Measurements from ENCODE around the gene MCC. TPM values are rescaled to one million over a fixed set of nuclear protein-coding genes. Genes with fewer than 3 reads are reported as not detected.
"Not testable (repeated sequence)": the region's sequence is repeated elsewhere in the genome, so short reads cannot be mapped to it uniquely, and the experiment has no call there.

Gene MCC
- polyA plus RNA-seq, 4 donors = 27.6 to 33.3 (median 31.7) TPM

GRCh38 chr5:113092683-113093082, 395.6 kb downstream of the MCC start:
- DNase-seq (ENCODE audit: low read depth in 4 of 4, low spot score in 2 of 4) = no peak

GRCh38 chr5:113091622-113092021, 396.6 kb downstream of the MCC start:
- no peak for DNase-seq (ENCODE audit: low read depth in 4 of 4, low spot score in 2 of 4)

GRCh38 chr5:113090336-113091106, 397.7 kb downstream of the MCC start:
- no peak for DNase-seq (ENCODE audit: low read depth in 4 of 4, low spot score in 2 of 4)

- DNase-seq (ENCODE audit: low read depth in 4 of 4, low spot score in 2 of 4) = no peak
Observed at GRCh38 chr5:113089653-113090335, 398.5 kb downstream of the MCC start.

- DNase-seq (ENCODE audit: low read depth in 4 of 4, low spot score in 2 of 4) = peak in 3 of 4 donors; percentile 30 to 53 (median 31)
Observed at GRCh38 chr5:113087976-113088514, 400.2 kb downstream of the MCC start.

- no peak for DNase-seq (ENCODE audit: low read depth in 4 of 4, low spot score in 2 of 4)
Observed at GRCh38 chr5:113085880-113086409, 402.3 kb downstream of the MCC start.

- no peak for DNase-seq (ENCODE audit: low read depth in 4 of 4, low spot score in 2 of 4)
Observed at GRCh38 chr5:113085084-113085414, 403.2 kb downstream of the MCC start.

- DNase-seq (ENCODE audit: low read depth in 4 of 4, low spot score in 2 of 4) = peak in 1 of 4 donors; percentile 58
Observed at GRCh38 chr5:113084402-113085083, 403.7 kb downstream of the MCC start.

GRCh38 chr5:113083481-113083880, 404.8 kb downstream of the MCC start:
- no peak for DNase-seq (ENCODE audit: low read depth in 4 of 4, low spot score in 2 of 4)

GRCh38 chr5:113082547-113082905, 405.7 kb downstream of the MCC start:
- no peak for DNase-seq (ENCODE audit: low read depth in 4 of 4, low spot score in 2 of 4)

- DNase-seq (ENCODE audit: low read depth in 4 of 4, low spot score in 2 of 4) = no peak
Observed at GRCh38 chr5:113081881-113082546, 406.2 kb downstream of the MCC start.

- DNase-seq (ENCODE audit: low read depth in 4 of 4, low spot score in 2 of 4) = no peak
Observed at GRCh38 chr5:113081091-113081839, 407.0 kb downstream of the MCC start.

- DNase-seq (ENCODE audit: low read depth in 4 of 4, low spot score in 2 of 4) = not testable (repeated sequence)
Observed at GRCh38 chr5:113076649-113077048, 411.6 kb downstream of the MCC start.

- DNase-seq (ENCODE audit: low read depth in 4 of 4, low spot score in 2 of 4) = no peak
Observed at GRCh38 chr5:113075019-113075418, 413.2 kb downstream of the MCC start.

- not testable (repeated sequence) for DNase-seq (ENCODE audit: low read depth in 4 of 4, low spot score in 2 of 4)
Observed at GRCh38 chr5:113073629-113074034, 414.6 kb downstream of the MCC start.

- DNase-seq (ENCODE audit: low read depth in 4 of 4, low spot score in 2 of 4) = no peak
Observed at GRCh38 chr5:113071401-113071800, 416.9 kb downstream of the MCC start.

- DNase-seq (ENCODE audit: low read depth in 4 of 4, low spot score in 2 of 4) = no peak
Observed at GRCh38 chr5:113070901-113071300, 417.4 kb downstream of the MCC start.

- no peak for DNase-seq (ENCODE audit: low read depth in 4 of 4, low spot score in 2 of 4)
Observed at GRCh38 chr5:113068559-113068958, 419.7 kb downstream of the MCC start.

GRCh38 chr5:113067635-113068344, 420.5 kb downstream of the MCC start:
- no peak for DNase-seq (ENCODE audit: low read depth in 4 of 4, low spot score in 2 of 4)
